ENCODE measurements around the gene TNS3. TPM values are rescaled to one million over a fixed set of nuclear protein-coding genes. Genes with fewer than 3 reads are reported as not detected.

The TNS3 gene
- total RNA-seq, 1 donor from 2014 or later, result 30.3 TPM

DNA sequence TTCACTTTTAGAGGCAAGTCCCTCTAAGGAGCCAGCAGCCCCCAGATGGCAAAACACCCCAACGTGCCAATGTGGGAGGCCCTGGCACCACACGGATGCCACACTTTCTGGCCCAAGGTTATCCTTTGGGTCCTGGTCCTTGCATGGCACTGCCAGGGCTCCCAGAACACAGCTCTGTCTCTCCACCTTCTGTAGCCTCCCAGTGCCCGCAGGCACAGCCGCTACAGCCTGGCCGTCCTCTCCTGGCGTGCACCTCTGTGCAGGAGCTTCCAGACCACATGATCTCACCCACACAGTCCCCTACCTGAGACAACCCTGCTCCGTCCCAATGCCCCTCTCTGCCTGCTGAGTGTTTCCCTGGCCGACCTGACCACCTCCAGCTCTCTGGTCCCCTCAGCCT is 215.0 kb downstream of the TNS3 start:
- ATAC-seq (ENCODE audit: low read depth), result no peak
- Mint-ChIP-seq H3K4me1 (no peaks in the 10 kb centered on the region), H3K27ac (no peak overlapping the region), H3K36me3 (ENCODE audit: low read depth) (peaks cover 32% of the 10 kb centered on the region), H3K4me3 (no peak overlapping the region), H3K9me3 (no peaks in the 10 kb centered on the region), H3K27me3 (no peaks in the 10 kb centered on the region)
- ChIA-PET POLR2A (no interaction called here), CTCF (no interaction called here)
- TF ChIP-seq CTCF (IDR thresholded peaks at IDR 0.05), result no peak
- intact Hi-C loops (cut with micrococcal nuclease), result no loop called here
- DNase-seq, result no peak

DNA sequence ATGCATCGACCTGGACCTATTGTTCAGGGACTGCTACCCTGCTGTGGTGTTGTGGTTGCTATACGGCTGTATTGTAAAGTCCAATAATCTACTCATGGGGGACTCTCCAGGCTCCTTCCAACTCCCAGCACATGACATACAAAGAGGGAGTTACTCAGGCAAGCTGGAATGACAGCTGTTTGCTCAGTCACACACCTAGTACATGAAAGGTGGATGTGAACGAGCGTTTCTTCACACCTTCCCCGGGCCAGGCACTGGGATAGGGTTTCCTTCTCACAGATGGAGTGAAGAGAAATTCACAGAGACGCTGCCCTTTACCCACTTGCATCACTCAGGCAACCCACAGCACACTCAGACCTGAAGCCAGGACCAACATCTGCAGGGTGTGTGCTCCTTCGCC is 215.7 kb downstream of the TNS3 start:
- no peak for TF ChIP-seq CTCF (IDR thresholded peaks at IDR 0.05)
- ChIA-PET CTCF (no interaction called here), POLR2A (no interaction called here)
- ATAC-seq (ENCODE audit: low read depth) (no peak), DNase-seq (no peak)
- intact Hi-C loops (cut with micrococcal nuclease), result no loop called here
- Mint-ChIP-seq H3K9me3 (no peaks in the 10 kb centered on the region), H3K4me1 (no peaks in the 10 kb centered on the region), H3K27ac (no peak overlapping the region), H3K4me3 (no peak overlapping the region), H3K36me3 (ENCODE audit: low read depth) (peaks cover 29% of the 10 kb centered on the region), H3K27me3 (no peaks in the 10 kb centered on the region)

GRCh38 chr7:47362984-47363383 is 218.9 kb downstream of the TNS3 start:
- no peak for TF ChIP-seq CTCF (IDR thresholded peaks at IDR 0.05)
- peaks cover 20% of the 10 kb centered on the region for H3K36me3 Mint-ChIP-seq (ENCODE audit: low read depth)
- H3K9me3 Mint-ChIP-seq, result no peaks in the 10 kb centered on the region
- POLR2A ChIA-PET, result no interaction called here
- no peaks in the 10 kb centered on the region for H3K4me1 Mint-ChIP-seq
- intact Hi-C loops (cut with micrococcal nuclease), result no loop called here
- CTCF ChIA-PET, result no interaction called here
- no peaks in the 10 kb centered on the region for H3K27me3 Mint-ChIP-seq
- no peak overlapping the region for H3K4me3 Mint-ChIP-seq
- DNase-seq (no peak), ATAC-seq (ENCODE audit: low read depth) (no peak)
- no peak overlapping the region for H3K27ac Mint-ChIP-seq

DNA sequence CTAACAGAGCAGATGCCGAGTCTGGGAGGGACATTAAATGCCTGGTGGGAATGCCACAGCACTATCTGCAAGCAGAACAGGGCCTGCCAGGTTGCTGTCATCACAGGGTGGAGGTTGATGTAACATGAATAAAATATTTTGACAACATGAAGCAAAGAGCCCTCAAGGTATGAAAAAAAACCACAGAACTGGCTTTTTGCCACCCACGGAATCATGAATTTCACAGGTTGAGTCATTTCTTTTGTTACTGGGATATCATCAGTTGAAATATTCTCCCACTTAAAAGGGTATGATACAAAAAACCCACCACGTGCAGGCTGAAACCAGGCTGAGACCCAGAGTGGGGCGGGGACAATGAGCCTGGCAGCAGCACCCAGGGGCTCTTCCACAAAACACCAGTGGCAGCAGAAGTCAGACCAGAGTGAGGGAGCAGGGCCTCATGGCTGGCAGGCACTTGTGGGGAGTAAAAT is 220.1 kb downstream of the TNS3 start:
- no peak for ATAC-seq (ENCODE audit: low read depth)
- ChIA-PET CTCF (no interaction called here), POLR2A (no interaction called here)
- Mint-ChIP-seq H3K27ac (no peak overlapping the region), H3K36me3 (ENCODE audit: low read depth) (peaks cover 14% of the 10 kb centered on the region), H3K9me3 (no peaks in the 10 kb centered on the region), H3K27me3 (no peaks in the 10 kb centered on the region), H3K4me3 (no peak overlapping the region), H3K4me1 (no peaks in the 10 kb centered on the region)
- intact Hi-C loops (cut with micrococcal nuclease), result no loop called here
- no peak for TF ChIP-seq CTCF (IDR thresholded peaks at IDR 0.05)
- no peak for DNase-seq

GRCh38 chr7:47361236-47361635 is 220.7 kb downstream of the TNS3 start:
- H3K4me1 Mint-ChIP-seq, result no peaks in the 10 kb centered on the region
- intact Hi-C loops (cut with micrococcal nuclease), result no loop called here
- DNase-seq (no peak), ATAC-seq (ENCODE audit: low read depth) (no peak)
- H3K36me3 Mint-ChIP-seq (ENCODE audit: low read depth), result peaks cover 16% of the 10 kb centered on the region
- H3K27ac Mint-ChIP-seq, result no peak overlapping the region
- H3K4me3 Mint-ChIP-seq, result no peak overlapping the region
- POLR2A ChIA-PET, result no interaction called here
- no peak for TF ChIP-seq CTCF (IDR thresholded peaks at IDR 0.05)
- no peaks in the 10 kb centered on the region for H3K9me3 Mint-ChIP-seq
- H3K27me3 Mint-ChIP-seq, result no peaks in the 10 kb centered on the region
- CTCF ChIA-PET, result no interaction called here

Data from activated B cell treated with CpG ODN at 0.5 μM for 24 hours (primary cell).